Measurements from ENCODE around the gene TRUB2.

The TRUB2 gene

DNA sequence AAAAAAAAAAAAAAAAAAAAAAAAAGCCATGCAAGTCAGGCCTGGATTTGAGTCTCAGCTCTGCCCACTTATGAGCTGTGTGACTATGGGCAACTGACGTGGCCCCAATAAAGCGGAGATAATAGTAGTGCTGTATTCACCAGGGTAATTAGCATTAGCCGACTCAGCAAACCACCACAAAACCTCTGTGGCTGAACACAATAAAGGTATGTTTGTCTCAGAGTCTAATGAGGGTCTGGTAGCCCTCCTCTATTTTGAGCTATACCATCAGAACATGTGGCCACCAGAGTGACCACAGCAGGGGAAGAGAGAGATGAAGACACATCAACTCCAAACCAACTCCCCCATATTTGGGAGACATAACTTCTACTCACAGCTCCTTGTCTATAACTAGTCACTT, 30.2 kb downstream of the TRUB2 start:
- TF ChIP-seq CTCF (IDR thresholded peaks at IDR 0.05; ENCODE audit: insufficient read depth, low read length, poor library complexity, severe bottlenecking) (no peak), EZH2phosphoT487 (conservative IDR thresholded peaks at IDR 0.05; ENCODE audit: low read length) (no peak)
- no peaks in the 10 kb centered on the region for H3K36me3 ChIP-seq (ENCODE audit: low read length)
- H3K4me2 ChIP-seq (ENCODE audit: low read depth, low read length, poor library complexity, severe bottlenecking), result no peak overlapping the region

DNA sequence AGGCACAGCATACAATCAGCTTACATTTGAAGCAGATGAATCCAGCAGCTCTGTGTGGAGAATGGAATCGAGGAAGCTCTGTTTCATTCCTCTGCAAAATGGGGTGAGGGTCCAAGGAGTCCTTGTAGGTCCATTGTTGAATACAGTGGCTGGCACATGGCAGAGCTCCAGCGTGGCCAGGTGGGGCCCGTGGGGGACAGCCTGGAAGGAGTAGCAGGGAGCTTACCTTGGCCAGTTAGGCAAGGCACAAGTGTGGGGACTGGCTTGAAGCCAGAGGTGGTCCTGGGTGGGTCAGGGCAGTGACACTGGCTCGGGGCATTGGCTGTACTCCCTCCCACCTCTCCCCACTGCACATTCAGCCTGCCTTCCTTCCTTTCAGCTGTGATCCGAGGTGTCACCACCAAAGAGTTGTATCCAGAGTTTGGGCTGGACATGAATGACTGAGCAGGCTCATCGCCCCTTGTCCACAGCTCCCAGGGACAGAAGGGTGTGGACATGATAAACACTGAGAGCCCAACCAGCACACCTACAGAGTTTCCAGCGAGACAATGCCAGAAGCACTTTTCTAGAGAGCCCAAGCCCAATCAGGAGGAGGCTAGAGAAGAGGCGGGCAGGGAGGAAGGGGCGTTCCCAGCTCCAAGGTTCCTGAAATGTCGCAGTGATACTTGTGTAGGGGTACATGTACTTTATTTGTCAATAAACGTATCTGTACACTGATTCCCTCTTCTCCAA, 33.8 kb downstream of the TRUB2 start:
- Histone ChIP-seq H3K4me3 (ENCODE audit: insufficient read depth, low read length, poor library complexity, severe bottlenecking) (no peak overlapping the region), H4K20me1 (ENCODE audit: low read depth, low read length) (no peaks in the 10 kb centered on the region), H3K36me3 (ENCODE audit: low read length) (no peaks in the 10 kb centered on the region), H3K27ac (ENCODE audit: low read depth, low read length) (no peak overlapping the region), H3K4me2 (ENCODE audit: low read depth, low read length, poor library complexity, severe bottlenecking) (no peak overlapping the region), H2AFZ (ENCODE audit: low read depth, low read length, severe bottlenecking) (no peak overlapping the region), H3K9me3 (ENCODE audit: insufficient read depth, low read length) (no peaks in the 10 kb centered on the region), H3K27me3 (ENCODE audit: low read length) (no peaks in the 10 kb centered on the region), H3K9ac (ENCODE audit: low read length) (no peak overlapping the region), H3K9me2 (replicated peaks; ENCODE audit: insufficient read depth, low read length) (no peaks in the 10 kb centered on the region), H3K79me2 (ENCODE audit: insufficient read depth, low read length) (no peaks in the 10 kb centered on the region), H3F3A (ENCODE audit: insufficient read depth) (no peaks in the 10 kb centered on the region)
- TF ChIP-seq EZH2phosphoT487 (conservative IDR thresholded peaks at IDR 0.05; ENCODE audit: low read length) (no peak), CTCF (IDR thresholded peaks at IDR 0.05; ENCODE audit: insufficient read depth, low read length, poor library complexity, severe bottlenecking) (no peak)

More for the DNA sequence above, 30.2 kb downstream of the TRUB2 start:
- no peak overlapping the region for H3K27ac ChIP-seq (ENCODE audit: low read depth, low read length)
- H3K9me2 ChIP-seq (replicated peaks; ENCODE audit: insufficient read depth, low read length), result no peaks in the 10 kb centered on the region
- no peaks in the 10 kb centered on the region for H3K9me3 ChIP-seq (ENCODE audit: insufficient read depth, low read length)
- no peaks in the 10 kb centered on the region for H4K20me1 ChIP-seq (ENCODE audit: low read depth, low read length)
- H3F3A ChIP-seq (ENCODE audit: insufficient read depth), result no peaks in the 10 kb centered on the region
- no peak overlapping the region for H3K9ac ChIP-seq (ENCODE audit: low read length)
- no peaks in the 10 kb centered on the region for H3K79me2 ChIP-seq (ENCODE audit: insufficient read depth, low read length)
- H2AFZ ChIP-seq (ENCODE audit: low read depth, low read length, severe bottlenecking), result no peak overlapping the region
- no peaks in the 10 kb centered on the region for H3K27me3 ChIP-seq (ENCODE audit: low read length)
- H3K4me3 ChIP-seq (ENCODE audit: insufficient read depth, low read length, poor library complexity, severe bottlenecking), result no peak overlapping the region

DNA sequence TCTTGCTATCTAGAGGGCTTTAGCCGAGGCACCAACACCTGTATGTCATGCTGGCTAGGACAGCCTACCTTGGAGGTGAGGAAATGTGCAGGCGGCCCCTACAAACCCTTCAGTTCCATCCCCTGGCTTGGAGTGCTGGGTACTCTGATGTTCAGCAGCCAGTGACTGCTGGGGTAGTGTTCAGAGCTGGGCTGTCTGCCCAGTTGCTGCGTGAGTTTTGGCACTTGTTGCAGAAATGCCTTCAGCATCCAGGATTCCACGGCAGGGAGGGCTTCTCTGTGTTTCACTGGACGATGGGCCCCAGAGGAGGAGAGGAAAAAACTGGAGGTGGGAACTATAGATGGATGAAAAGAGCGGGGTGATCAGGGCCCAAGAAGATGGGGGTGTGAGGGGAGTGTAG, 35.8 kb downstream of the TRUB2 start:
- H2AFZ ChIP-seq (ENCODE audit: low read depth, low read length, severe bottlenecking), result no peak overlapping the region
- no peak overlapping the region for H3K4me2 ChIP-seq (ENCODE audit: low read depth, low read length, poor library complexity, severe bottlenecking)
- no peaks in the 10 kb centered on the region for H3K9me3 ChIP-seq (ENCODE audit: insufficient read depth, low read length)
- H3K9me2 ChIP-seq (replicated peaks; ENCODE audit: insufficient read depth, low read length), result no peaks in the 10 kb centered on the region
- TF ChIP-seq CTCF (IDR thresholded peaks at IDR 0.05; ENCODE audit: insufficient read depth, low read length, poor library complexity, severe bottlenecking) (no peak), EZH2phosphoT487 (conservative IDR thresholded peaks at IDR 0.05; ENCODE audit: low read length) (no peak)
- no peaks in the 10 kb centered on the region for H3K27me3 ChIP-seq (ENCODE audit: low read length)
- no peaks in the 10 kb centered on the region for H3K79me2 ChIP-seq (ENCODE audit: insufficient read depth, low read length)
- H4K20me1 ChIP-seq (ENCODE audit: low read depth, low read length), result no peaks in the 10 kb centered on the region
- H3K27ac ChIP-seq (ENCODE audit: low read depth, low read length), result no peak overlapping the region
- no peak overlapping the region for H3K9ac ChIP-seq (ENCODE audit: low read length)
- H3K36me3 ChIP-seq (ENCODE audit: low read length), result no peaks in the 10 kb centered on the region
- no peaks in the 10 kb centered on the region for H3F3A ChIP-seq (ENCODE audit: insufficient read depth)
- H3K4me3 ChIP-seq (ENCODE audit: insufficient read depth, low read length, poor library complexity, severe bottlenecking), result no peak overlapping the region
